Neural progenitor cell (in vitro differentiated cells): Measurements from ENCODE around the gene UBE2C. TPM values are rescaled to one million over a fixed set of nuclear protein-coding genes. Genes with fewer than 3 reads are reported as not detected.
"Not testable (repeated sequence)": the region's sequence is repeated elsewhere in the genome, so short reads cannot be mapped to it uniquely, and the experiment has no call there.

Source experiments
- DNase-seq: peaks from one replicate; pipeline ENCODE4 v3.0.0-alpha.2; 2016; ENCODE audit warnings: low spot score
- H2AFZ ChIP-seq: fragments of 200-600 bp; sonication (generic); replicated peaks from 2 replicates; pipeline ENCODE4 v1.6.1; 2016; ENCODE audit warnings: antibody characterized with exemption
- H3F3A ChIP-seq: fragments of 200-600 bp; sonication (generic); 2 replicates; pipeline ENCODE4 v1.6.1; 2016; ENCODE audit warnings: antibody characterized with exemption, low read depth
- H3K27ac ChIP-seq: fragments of 200-600 bp; sonication (generic); 2 replicates; pipeline ENCODE4 v1.5.1; 2016; ENCODE audit warnings: mild to moderate bottlenecking
- H3K27me3 ChIP-seq: fragments of 200-600 bp; sonication (generic); 2 replicates; pipeline ENCODE4 v1.6.1; 2016; ENCODE audit warnings: mild to moderate bottlenecking, moderate library complexity
- H3K36me3 ChIP-seq: fragments of 200-600 bp; sonication (generic); 2 replicates; pipeline ENCODE4 v1.5.1; 2016
- H3K4me1 ChIP-seq: fragments of 200-600 bp; sonication (generic); 2 replicates; pipeline ENCODE4 v1.6.1; 2016; ENCODE audit warnings: mixed run types
- H3K4me2 ChIP-seq: fragments of 200-600 bp; sonication (generic); 2 replicates; pipeline ENCODE4 v1.6.1; 2016
- H3K4me3 ChIP-seq: fragments of 200-600 bp; sonication (generic); 2 replicates; pipeline ENCODE4 v1.5.1; 2016
- H3K79me2 ChIP-seq: fragments of 200-600 bp; sonication (generic); 2 replicates; pipeline ENCODE4 v1.6.1; 2016; ENCODE audit warnings: low read depth
- H3K9ac ChIP-seq: fragments of 200-600 bp; sonication (generic); 2 replicates; pipeline ENCODE4 v1.6.1; 2016
- H3K9me3 ChIP-seq: fragments of 200-600 bp; sonication (generic); 2 replicates; pipeline ENCODE4 v1.5.1; 2016; ENCODE audit warnings: low read depth
- H4K20me1 ChIP-seq: fragments of 200-600 bp; sonication (generic); 2 replicates; pipeline ENCODE4 v1.6.1; 2016; ENCODE audit warnings: low read depth
- H3K27ac Mint-ChIP-seq: 3 replicates; pipeline ENCODE4 v1.8.0; 2021; ENCODE audit warnings: mixed read lengths
- H3K27me3 Mint-ChIP-seq: 2 replicates; pipeline ENCODE4 v1.8.0; 2022; ENCODE audit warnings: low read depth, mild to moderate bottlenecking, inconsistent platforms, moderate library complexity, mixed read lengths; ENCODE audit not compliant: insufficient read depth
- H3K36me3 Mint-ChIP-seq: 3 replicates; pipeline ENCODE4 v1.8.0; 2021; ENCODE audit warnings: mixed read lengths
- H3K4me1 Mint-ChIP-seq: 3 replicates; pipeline ENCODE4 v1.8.0; 2021; ENCODE audit warnings: mixed read lengths
- H3K4me3 Mint-ChIP-seq: 3 replicates; pipeline ENCODE4 v1.8.0; 2021; ENCODE audit warnings: mild to moderate bottlenecking, moderate library complexity, mixed read lengths
- H3K9me3 Mint-ChIP-seq: 3 replicates; pipeline ENCODE4 v1.8.0; 2020; ENCODE audit warnings: mixed read lengths
- CTCF ChIP-seq: fragments of 200-600 bp; sonication (generic); IDR thresholded peaks from 2 replicates; pipeline ENCODE4 v1.5.1; 2017; ENCODE audit warnings: antibody characterized with exemption, mild to moderate bottlenecking
- EZH2 ChIP-seq: fragments of 200-600 bp; sonication (generic); IDR thresholded peaks from 2 replicates; pipeline ENCODE4 v1.6.1; 2017; ENCODE audit warnings: antibody characterized with exemption, mild to moderate bottlenecking, moderate library complexity
- EZH2phosphoT487 ChIP-seq: fragments of 200-600 bp; sonication (generic); IDR thresholded peaks from 2 replicates; pipeline ENCODE4 v1.6.1; 2017; ENCODE audit warnings: antibody characterized with exemption
- total RNA-seq: library from RNA; depleted of rRNA; stranded (reverse); fragments of >200 nt; gene quantifications from 2 replicates; pipeline ENCODE4 v1.2.3, GENCODE V29; 2015; ENCODE audit warnings: low replicate concordance

UBE2C gene
- total RNA-seq, 1 donor from 2014 or later, result 325 TPM

GRCh38 chr20:45792317-45793118 lies 19.9 kb upstream of the UBE2C start:
- peaks cover 7% of the 10 kb centered on the region for H3K4me1 ChIP-seq
- H3K79me2 ChIP-seq, result peaks cover 14% of the 10 kb centered on the region
- H3K27me3 ChIP-seq, result no peaks in the 10 kb centered on the region
- peaks cover 7% of the 10 kb centered on the region for H4K20me1 ChIP-seq
- no peak overlapping the region for H3K27ac ChIP-seq
- TF ChIP-seq EZH2phosphoT487 (no peak), EZH2 (no peak), CTCF (no peak)
- DNase-seq, result no peak
- Mint-ChIP-seq H3K4me3 (peak overlapping the region; percentile 98), H3K27me3 (peaks cover 2% of the 10 kb centered on the region), H3K27ac (peak overlapping the region; percentile 37), H3K36me3 (peaks cover 12% of the 10 kb centered on the region), H3K4me1 (peaks cover 9% of the 10 kb centered on the region), H3K9me3 (no peaks in the 10 kb centered on the region)
- peak overlapping the region; percentile 89 for H3K4me2 ChIP-seq
- peak overlapping the region; percentile 82 for H3K9ac ChIP-seq
- H2AFZ ChIP-seq, result peak overlapping the region; percentile 58
- H3K4me3 ChIP-seq, result peak overlapping the region; percentile 87
- no peaks in the 10 kb centered on the region for H3F3A ChIP-seq
- no peaks in the 10 kb centered on the region for H3K9me3 ChIP-seq
- peaks cover 2% of the 10 kb centered on the region for H3K36me3 ChIP-seq

GRCh38 chr20:45796337-45797065 lies 15.9 kb upstream of the UBE2C start:
- Histone ChIP-seq H3K27ac (no peak overlapping the region), H3K4me2 (no peak overlapping the region), H3K4me1 (peaks cover 7% of the 10 kb centered on the region), H4K20me1 (peaks cover 10% of the 10 kb centered on the region), H3K27me3 (no peaks in the 10 kb centered on the region), H3K4me3 (no peak overlapping the region), H3K36me3 (peaks cover 2% of the 10 kb centered on the region), H3K79me2 (peaks cover 14% of the 10 kb centered on the region), H3K9ac (no peak overlapping the region), H3F3A (peaks cover 13% of the 10 kb centered on the region), H3K9me3 (no peaks in the 10 kb centered on the region), H2AFZ (no peak overlapping the region)
- no peak overlapping the region for H3K27ac Mint-ChIP-seq
- peaks cover 10% of the 10 kb centered on the region for H3K4me1 Mint-ChIP-seq
- H3K9me3 Mint-ChIP-seq, result no peaks in the 10 kb centered on the region
- no peak overlapping the region for H3K4me3 Mint-ChIP-seq
- TF ChIP-seq CTCF, result no peak
- TF ChIP-seq EZH2phosphoT487, result no peak
- TF ChIP-seq EZH2, result no peak
- peaks cover 12% of the 10 kb centered on the region for H3K36me3 Mint-ChIP-seq
- H3K27me3 Mint-ChIP-seq, result peaks cover 2% of the 10 kb centered on the region
- DNase-seq, result no peak

GRCh38 chr20:45797510-45797909 lies 14.9 kb upstream of the UBE2C start:
- not testable (repeated sequence) for H3K79me2 ChIP-seq, H3K4me1 Mint-ChIP-seq, H3K27me3 Mint-ChIP-seq, H3K27ac ChIP-seq, H3K9me3 Mint-ChIP-seq, H3K9me3 ChIP-seq, H3K36me3 ChIP-seq, H4K20me1 ChIP-seq, H3K4me2 ChIP-seq, H2AFZ ChIP-seq, H3K4me1 ChIP-seq, H3K9ac ChIP-seq, H3K4me3 Mint-ChIP-seq, DNase-seq, H3K27me3 ChIP-seq, H3K4me3 ChIP-seq, H3K27ac Mint-ChIP-seq
- peaks cover 13% of the 10 kb centered on the region for H3F3A ChIP-seq
- peaks cover 12% of the 10 kb centered on the region for H3K36me3 Mint-ChIP-seq

- H3K9me3 ChIP-seq, H4K20me1 ChIP-seq, H3K9ac ChIP-seq, H3K4me1 ChIP-seq, H3K9me3 Mint-ChIP-seq, H3K4me1 Mint-ChIP-seq, H2AFZ ChIP-seq, H3K4me3 Mint-ChIP-seq, H3K27me3 Mint-ChIP-seq, H3K27ac ChIP-seq, DNase-seq, H3K4me2 ChIP-seq, H3K27me3 ChIP-seq, H3K4me3 ChIP-seq, H3K79me2 ChIP-seq, H3K27ac Mint-ChIP-seq, H3K36me3 ChIP-seq: not testable (repeated sequence)
- peaks cover 13% of the 10 kb centered on the region for H3F3A ChIP-seq
- peaks cover 12% of the 10 kb centered on the region for H3K36me3 Mint-ChIP-seq
These were observed 14.5 kb upstream of the UBE2C start for GRCh38 chr20:45797955-45798354.
